Hematopoietic multipotent progenitor cell treated with erythropoietin and hydrocortisone succinate and interleukin-3 and kit ligand, for 17 days (in vitro differentiated cells): ENCODE results near the gene SPARCL1.
"Not testable (repeated sequence)": the region's sequence is repeated elsewhere in the genome, so short reads cannot be mapped to it uniquely, and the experiment has no call there.

Experiments used
- DNase-seq: peaks from one replicate; pipeline ENCODE4 v3.0.0-alpha.2; 2015; ENCODE audit warnings: low spot score

Gene SPARCL1

DNA sequence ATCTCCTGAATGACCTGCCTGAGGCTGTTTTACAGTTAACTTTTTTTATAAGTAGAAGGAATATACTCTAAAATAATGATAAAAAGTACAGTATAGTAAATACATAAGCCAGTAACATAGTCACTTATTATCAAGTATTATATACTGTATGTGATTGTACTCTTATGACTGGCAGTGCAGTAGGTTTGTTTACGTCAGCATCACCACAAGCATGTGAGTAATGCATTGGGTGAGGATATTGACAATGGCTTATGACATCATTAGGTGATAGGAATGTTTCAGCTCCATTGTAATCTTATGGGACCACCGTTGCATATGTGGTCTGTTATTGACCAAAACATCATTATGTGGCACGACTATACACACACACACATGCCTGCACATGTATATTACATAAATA, 86.3 kb downstream of the SPARCL1 start:
- DNase-seq = no peak

DNA sequence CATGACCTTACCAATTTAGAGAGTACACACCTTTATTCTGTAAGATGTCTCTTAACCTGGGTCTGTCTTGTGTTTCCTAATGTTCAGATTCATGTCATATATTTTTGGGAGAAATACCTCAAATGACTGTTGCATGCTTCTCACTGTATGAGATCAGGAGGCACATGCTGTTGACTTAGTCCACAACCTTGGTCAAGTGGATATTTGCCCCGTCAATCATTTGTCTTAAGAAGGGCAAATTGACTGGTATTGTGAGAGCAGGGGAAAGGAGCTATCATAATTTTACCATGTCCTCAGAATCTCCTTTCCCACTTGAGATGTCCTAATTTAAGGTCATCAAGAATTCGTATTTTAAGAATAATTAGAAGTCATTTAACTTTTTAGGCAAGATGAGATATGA, 95.8 kb downstream of the SPARCL1 start:
- no peak for DNase-seq

DNA sequence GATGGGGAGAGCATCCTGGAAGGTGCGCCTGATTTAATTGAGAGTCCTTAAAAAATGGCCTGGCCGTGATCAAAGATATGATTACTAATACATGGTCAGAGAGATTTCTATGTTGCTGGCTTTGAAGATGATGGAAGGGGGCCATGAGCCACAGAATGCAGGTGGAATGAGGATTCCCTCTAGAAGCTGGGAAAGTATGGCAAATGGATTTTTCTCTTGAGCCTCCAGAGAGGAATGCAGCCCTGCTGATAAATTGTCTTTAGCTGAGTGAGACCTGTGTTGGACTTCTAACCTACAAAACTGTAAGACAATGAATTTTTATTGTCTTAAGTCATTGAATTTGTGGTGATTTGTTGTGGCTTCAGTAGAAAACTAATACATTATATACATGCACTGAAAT, 99.1 kb downstream of the SPARCL1 start:
- DNase-seq = no peak

DNA sequence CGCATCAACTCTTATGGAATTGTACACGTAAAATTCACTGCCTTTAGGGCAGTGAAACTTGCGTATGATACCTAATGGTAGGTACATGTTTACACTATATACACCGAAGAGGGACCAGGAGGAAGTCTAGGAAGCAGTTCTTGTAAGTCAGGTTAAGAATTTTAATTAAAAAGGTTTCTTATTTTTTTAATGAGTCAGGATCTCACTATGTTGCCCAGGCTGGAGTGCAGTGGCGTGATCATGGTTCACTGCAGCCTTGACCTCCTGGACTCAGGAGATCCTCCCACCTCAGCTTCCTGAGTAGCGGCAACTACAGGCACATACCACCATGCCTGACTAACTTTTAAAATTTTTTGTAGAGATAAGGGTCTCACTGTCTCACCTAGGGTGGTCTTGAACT, 100.2 kb downstream of the SPARCL1 start:
- no peak for DNase-seq

DNA sequence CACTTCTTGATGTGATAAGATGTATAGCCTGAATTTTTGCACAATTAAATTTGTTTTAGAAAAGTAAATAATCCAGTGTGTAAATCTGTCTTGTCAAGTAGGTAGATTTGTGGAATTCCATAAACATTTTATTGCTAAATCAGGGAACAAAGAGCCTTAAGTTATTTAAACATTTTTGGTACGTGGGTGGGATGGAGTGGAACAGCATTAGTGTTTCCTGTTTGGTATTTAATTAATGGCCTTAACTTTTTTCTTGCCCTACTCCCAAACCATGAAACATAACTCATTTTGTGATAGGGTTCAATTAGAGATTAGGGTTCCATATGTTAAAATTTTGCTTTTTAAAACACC, 101.7 kb downstream of the SPARCL1 start:
- DNase-seq = no peak

DNA sequence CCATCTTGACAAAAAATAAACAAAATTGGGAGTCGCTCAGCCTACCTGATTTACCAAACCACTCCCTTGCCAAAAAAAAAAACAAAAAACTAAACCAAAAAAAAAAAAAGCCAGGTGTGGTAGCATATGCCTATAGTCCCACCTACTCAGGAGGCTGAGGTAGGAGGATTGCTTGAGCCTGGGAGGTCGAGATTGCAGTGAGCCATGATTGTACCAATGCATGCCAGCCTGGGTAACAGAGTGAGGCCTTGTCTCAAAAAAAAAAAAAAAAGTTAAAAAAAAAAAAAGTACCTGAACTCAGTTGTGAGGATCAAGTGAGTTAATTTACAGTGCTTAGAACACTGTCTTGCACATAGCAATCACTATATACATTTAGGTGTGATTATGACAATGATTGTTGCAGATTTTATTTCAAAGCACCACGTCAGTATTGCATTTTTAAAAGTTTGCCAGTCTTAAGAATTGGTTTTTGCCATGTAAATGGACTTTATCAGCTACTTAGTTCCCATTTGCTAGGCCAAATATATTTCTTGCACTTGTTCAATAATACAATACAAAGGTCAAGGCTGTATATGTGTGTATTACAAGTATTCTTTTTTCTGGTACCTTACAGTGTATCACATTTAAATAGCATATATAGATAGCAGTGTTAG, 102.2 kb downstream of the SPARCL1 start:
- no peak for DNase-seq

DNA sequence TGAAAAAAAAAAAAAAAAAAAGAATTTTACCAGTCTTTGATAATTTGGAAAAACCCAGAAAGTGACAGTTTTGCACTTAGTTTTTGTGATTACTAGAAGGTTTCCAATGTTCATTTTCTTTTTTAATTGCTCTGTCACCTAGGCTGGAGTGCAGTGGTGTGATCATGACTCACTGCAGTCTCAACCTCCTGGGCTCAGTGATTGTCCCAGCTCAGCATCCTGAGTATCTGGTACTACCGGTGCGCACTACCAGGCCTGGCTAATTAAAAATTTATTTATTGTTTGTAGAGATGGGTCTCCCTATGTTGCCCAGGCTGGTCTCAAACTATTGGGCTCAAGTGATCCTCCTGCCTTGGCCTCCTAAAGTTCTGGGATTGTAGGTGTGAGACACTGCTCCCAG, 103.5 kb downstream of the SPARCL1 start:
- no peak for DNase-seq

DNA sequence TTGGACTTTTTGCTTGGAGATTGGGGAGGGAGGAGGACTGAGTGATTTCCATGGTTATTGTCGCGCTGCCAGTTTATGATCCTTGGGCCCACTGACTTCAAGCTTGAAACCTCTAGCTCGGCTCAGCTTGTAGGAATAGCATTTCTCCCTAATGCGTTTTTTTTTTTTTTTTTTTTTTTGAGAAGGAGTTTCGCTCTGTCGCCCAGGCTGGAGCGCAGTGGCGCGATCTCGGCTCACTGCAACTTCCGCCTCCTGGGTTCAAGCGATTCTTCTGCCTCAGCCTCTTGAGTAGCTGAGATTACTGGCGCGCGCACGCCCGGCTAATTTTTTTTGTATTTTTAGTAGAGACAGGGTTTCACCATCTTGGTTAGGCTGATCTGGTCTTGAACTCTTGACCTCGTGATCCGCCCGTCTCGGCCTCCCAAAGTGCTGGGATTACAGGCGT, 105.1 kb downstream of the SPARCL1 start:
- DNase-seq = not testable (repeated sequence)
